ENCODE data around the gene NDUFS8.

NDUFS8 gene

GRCh38 chr11:68049509-68050370, 19.3 kb downstream of the NDUFS8 start:
- DNase-seq (ENCODE audit: low read depth), result no peak

- DNase-seq (ENCODE audit: low read depth), result no peak
These were observed 19.9 kb downstream of the NDUFS8 start for GRCh38 chr11:68050371-68050841.

GRCh38 chr11:68051191-68052136, 21.0 kb downstream of the NDUFS8 start:
- no peak for DNase-seq (ENCODE audit: low read depth)

GRCh38 chr11:68052137-68052873, 21.8 kb downstream of the NDUFS8 start:
- no peak for DNase-seq (ENCODE audit: low read depth)

- no peak for DNase-seq (ENCODE audit: low read depth)
These were observed 22.6 kb downstream of the NDUFS8 start for GRCh38 chr11:68053117-68053516.

- no peak for DNase-seq (ENCODE audit: low read depth)
These were observed 23.7 kb downstream of the NDUFS8 start for GRCh38 chr11:68053981-68054812.

- no peak for DNase-seq (ENCODE audit: low read depth)
These were observed 26.1 kb downstream of the NDUFS8 start for GRCh38 chr11:68056317-68057285.

GRCh38 chr11:68057807-68058206, 27.3 kb downstream of the NDUFS8 start:
- DNase-seq (ENCODE audit: low read depth), result no peak

- DNase-seq (ENCODE audit: low read depth), result no peak
These were observed 31.0 kb downstream of the NDUFS8 start for GRCh38 chr11:68061508-68061907.

GRCh38 chr11:68064926-68065325, 34.4 kb downstream of the NDUFS8 start:
- DNase-seq (ENCODE audit: low read depth), result no peak

GRCh38 chr11:68065841-68066240, 35.4 kb downstream of the NDUFS8 start:
- no peak for DNase-seq (ENCODE audit: low read depth)

- no peak for DNase-seq (ENCODE audit: low read depth)
These were observed 36.3 kb downstream of the NDUFS8 start for GRCh38 chr11:68066742-68067141.

GRCh38 chr11:68067991-68068390, 37.5 kb downstream of the NDUFS8 start:
- no peak for DNase-seq (ENCODE audit: low read depth)

GRCh38 chr11:68071281-68072048, 41.0 kb downstream of the NDUFS8 start:
- DNase-seq (ENCODE audit: low read depth), result no peak

GRCh38 chr11:68074584-68075352, 44.3 kb downstream of the NDUFS8 start:
- DNase-seq (ENCODE audit: low read depth), result no peak

- DNase-seq (ENCODE audit: low read depth), result no peak
These were observed 46.0 kb downstream of the NDUFS8 start for GRCh38 chr11:68076371-68077042.
